ENCODE data around the gene AP1G2.
A peak's percentile ranks its signal among the peaks of the same experiment; 100 is the strongest.

AP1G2 gene

DNA sequence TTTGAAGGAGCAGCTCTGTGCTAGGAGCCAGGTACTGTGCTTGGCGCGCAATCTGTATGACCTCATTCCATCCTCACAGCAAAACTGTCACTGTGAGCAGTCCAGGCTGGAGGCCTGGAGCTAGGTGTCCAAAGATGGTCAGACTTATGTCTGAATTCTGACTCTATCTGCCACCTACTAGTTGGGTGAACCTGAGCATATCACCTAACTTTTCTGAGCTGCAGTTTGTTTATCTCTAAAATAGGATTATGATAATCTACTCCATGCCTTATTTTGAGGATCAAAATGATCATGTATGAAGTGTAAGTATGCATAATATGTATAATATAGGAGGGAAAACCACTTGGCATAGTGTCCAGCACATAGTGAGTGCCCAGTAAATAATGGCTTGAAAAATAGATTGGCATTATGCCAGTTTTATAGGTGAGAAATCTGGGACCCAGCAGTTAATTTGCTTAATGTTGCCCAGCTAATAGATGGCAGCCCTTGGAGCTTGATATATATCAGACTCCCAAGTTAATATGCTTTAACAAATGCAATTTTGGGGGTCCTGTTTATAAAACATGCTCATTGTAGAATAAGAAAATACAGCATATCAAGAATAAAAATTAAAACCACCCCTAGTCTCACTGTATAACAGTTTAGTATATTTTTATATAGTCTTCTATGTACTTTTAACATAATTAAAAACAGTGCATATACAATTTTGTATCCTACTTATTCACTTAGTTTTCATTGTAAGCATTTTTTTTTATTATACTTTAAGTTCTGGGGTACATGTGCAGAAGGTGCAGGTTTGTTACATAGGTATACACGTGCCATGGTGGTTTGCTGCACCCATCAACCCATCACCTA, 15.5 kb upstream of the AP1G2 start:
- peaks cover 8% of the 10 kb centered on the region for H3K4me1 Mint-ChIP-seq
- no peak overlapping the region for H3K27ac Mint-ChIP-seq
- no peak overlapping the region for H3K4me3 Mint-ChIP-seq
- H3K36me3 Mint-ChIP-seq = no peaks in the 10 kb centered on the region
- DNase-seq (ENCODE audit: low spot score in 2 of 2) (no peak), ATAC-seq (ENCODE audit: low read depth) (no peak)
- H3K9me3 Mint-ChIP-seq = peaks cover 2% of the 10 kb centered on the region
- peaks cover 20% of the 10 kb centered on the region for H3K27me3 Mint-ChIP-seq

DNA sequence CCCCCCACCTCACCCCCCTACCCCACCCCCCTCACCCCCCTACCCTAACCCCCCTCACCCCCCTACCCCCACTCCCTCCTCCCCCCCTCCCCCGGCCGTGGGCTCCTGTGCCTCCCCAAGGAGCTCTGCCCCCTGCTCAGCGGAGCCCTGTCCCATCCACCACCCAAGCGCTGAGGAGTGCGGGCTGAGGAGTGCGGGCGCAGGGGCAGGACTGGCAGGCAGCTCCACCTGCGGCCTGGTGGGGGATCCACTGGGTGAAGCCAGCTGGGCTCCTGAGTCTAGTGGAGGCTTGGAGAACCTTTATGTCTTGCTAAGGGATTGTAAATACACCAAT, 13.3 kb upstream of the AP1G2 start:
- DNase-seq (ENCODE audit: low spot score in 2 of 2) (no peak), ATAC-seq (ENCODE audit: low read depth) (no peak)
- H3K36me3 Mint-ChIP-seq = no peaks in the 10 kb centered on the region
- peaks cover 29% of the 10 kb centered on the region for H3K27me3 Mint-ChIP-seq
- H3K9me3 Mint-ChIP-seq = peaks cover 2% of the 10 kb centered on the region
- peaks cover 17% of the 10 kb centered on the region for H3K4me1 Mint-ChIP-seq
- H3K4me3 Mint-ChIP-seq = no peak overlapping the region
- no peak overlapping the region for H3K27ac Mint-ChIP-seq

DNA sequence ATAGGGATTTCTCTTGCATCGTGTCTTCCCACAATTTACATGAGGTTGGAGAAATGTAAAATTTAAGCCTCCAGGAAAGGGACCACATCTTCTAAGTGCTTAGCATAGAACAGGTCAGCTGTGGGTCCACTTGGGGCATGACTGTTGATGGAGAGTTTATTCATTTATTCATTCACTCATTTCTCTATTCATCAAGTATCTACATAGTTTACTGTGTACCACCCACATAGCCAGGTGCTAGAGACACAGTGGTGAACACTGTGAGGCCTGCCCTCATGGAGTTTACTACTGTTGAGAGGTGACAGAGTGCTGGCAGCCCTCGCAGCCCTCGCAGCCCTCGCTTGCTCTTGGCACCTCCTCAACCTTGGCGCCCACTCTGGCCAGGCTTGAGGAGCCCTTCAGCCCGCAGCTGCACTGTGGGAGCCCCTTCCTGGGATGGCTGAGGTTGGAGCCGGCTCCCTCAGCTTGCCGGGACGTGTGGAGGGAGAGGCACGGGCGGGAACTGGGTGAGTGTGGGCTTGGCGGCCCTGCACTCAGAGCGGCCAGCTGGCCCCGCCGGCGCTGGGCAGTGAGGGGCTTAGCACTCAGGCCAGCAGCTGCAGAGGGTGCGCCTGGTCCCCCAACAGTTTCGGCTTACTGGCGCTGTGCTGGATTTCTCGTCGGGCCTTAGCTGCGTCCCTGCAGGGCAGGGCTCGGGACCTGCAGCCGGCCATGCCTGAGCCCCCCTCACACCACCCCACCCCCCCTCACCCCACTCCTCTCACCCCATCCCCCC, 12.7 kb upstream of the AP1G2 start:
- H3K4me1 Mint-ChIP-seq = peaks cover 17% of the 10 kb centered on the region

DNA sequence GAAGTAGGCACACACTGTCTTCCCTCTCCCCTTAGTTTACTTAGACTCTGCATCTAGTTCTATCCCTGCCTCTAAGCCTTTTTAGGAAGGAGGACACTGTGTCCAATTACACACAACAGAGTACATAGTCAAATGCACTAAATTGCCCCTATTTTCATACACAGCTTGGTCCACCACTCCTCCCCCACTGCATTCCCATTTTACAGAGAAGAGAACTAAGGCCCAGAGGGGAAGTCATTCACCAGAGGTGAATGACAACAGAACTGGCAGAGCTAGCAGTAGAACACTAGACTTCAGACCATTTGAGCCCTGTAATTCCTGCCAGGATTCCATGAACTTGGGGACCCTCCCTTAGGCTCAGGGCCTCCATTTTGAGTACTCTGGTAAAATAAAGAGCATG, 12.1 kb upstream of the AP1G2 start:
- ATAC-seq (ENCODE audit: low read depth) (no peak), DNase-seq (ENCODE audit: low spot score in 2 of 2) (no peak)
- Mint-ChIP-seq H3K27ac (no peak overlapping the region), H3K4me1 (peaks cover 17% of the 10 kb centered on the region), H3K36me3 (no peaks in the 10 kb centered on the region), H3K27me3 (peaks cover 32% of the 10 kb centered on the region), H3K4me3 (no peak overlapping the region), H3K9me3 (no peaks in the 10 kb centered on the region)

More for the DNA sequence above, 12.7 kb upstream of the AP1G2 start:
- H3K27me3 Mint-ChIP-seq = peaks cover 29% of the 10 kb centered on the region
- no peak overlapping the region for H3K27ac Mint-ChIP-seq
- ATAC-seq (ENCODE audit: low read depth) (no peak), DNase-seq (ENCODE audit: low spot score in 2 of 2) (no peak)
- no peaks in the 10 kb centered on the region for H3K36me3 Mint-ChIP-seq
- H3K4me3 Mint-ChIP-seq = no peak overlapping the region
- H3K9me3 Mint-ChIP-seq = no peaks in the 10 kb centered on the region

DNA sequence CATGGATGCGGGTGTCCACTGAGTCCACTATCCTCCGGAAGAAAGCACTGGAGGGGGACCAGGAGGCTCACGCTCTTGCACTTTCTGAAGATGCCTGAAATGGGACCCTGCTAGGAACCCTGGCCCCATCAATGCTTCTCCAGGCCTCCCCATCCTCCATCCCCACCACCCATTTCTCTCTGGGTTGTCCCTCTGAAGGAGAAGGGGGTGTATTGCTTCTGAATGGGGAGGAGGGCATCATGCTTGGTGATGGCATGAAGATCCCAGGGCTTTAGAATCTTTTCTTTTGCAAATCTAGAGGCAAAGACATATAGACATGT, 11.7 kb upstream of the AP1G2 start:
- Mint-ChIP-seq H3K36me3 (no peaks in the 10 kb centered on the region), H3K4me3 (no peak overlapping the region), H3K27me3 (peaks cover 33% of the 10 kb centered on the region), H3K4me1 (peaks cover 17% of the 10 kb centered on the region), H3K9me3 (no peaks in the 10 kb centered on the region), H3K27ac (no peak overlapping the region)
- ATAC-seq (ENCODE audit: low read depth) (no peak), DNase-seq (ENCODE audit: low spot score in 2 of 2) (no peak)

DNA sequence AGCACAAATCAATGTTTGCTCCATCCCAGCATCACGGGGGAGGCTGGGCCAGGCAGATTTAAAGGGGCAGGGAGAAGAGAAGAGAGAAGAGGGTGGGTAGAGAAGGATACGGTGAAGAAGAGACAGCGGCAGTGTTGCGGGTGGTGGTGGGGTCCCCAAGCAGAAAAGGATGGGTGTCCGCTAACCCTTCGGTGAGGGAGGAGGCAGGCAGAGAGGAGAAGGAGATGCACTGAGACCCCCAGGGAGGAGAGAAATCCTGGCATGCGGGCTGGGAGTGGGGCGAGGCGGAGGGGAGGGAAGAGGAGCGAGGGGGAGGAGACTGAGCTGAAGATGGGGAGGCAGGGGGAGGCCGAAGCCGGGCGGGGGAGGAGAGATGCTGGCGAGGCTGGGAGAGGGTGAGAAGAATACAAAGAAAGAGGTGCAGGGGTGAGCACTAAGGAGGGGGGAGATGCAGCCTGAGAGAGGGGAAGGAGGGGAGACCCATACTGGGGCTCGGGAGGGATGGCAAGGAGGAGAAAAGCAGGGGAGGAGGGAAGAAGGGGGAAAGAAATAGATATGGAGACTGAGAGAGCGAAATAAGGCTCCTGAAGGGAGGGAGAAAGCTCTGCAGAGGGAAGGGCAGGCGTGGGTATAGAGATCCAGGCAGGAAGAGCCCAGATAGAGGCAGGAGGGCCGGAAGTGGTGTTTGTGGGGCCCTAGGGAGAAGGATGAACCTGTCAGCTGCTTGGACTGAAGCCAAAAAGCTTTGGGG, 11.1 kb upstream of the AP1G2 start, which contains the start of gene JPH4:
JPH4 (minus strand) TSS at position 231 of the 751 bp plus-strand sequence. CDS start 1,337 bp downstream, outside the sequence.
- Mint-ChIP-seq H3K27ac (peak within 1 kb of the TSS; percentile 70), H3K4me1 (peaks cover 17% of the 10 kb centered on the region), H3K27me3 (peaks cover 32% of the 10 kb centered on the region), H3K36me3 (no peaks in the 10 kb centered on the region), H3K9me3 (no peaks in the 10 kb centered on the region), H3K4me3 (no peak within 1 kb of the TSS)
- no peak for ATAC-seq (ENCODE audit: low read depth)
- DNase-seq (ENCODE audit: low spot score in 2 of 2) = peak in 1 of 2 donors; percentile 9

DNA sequence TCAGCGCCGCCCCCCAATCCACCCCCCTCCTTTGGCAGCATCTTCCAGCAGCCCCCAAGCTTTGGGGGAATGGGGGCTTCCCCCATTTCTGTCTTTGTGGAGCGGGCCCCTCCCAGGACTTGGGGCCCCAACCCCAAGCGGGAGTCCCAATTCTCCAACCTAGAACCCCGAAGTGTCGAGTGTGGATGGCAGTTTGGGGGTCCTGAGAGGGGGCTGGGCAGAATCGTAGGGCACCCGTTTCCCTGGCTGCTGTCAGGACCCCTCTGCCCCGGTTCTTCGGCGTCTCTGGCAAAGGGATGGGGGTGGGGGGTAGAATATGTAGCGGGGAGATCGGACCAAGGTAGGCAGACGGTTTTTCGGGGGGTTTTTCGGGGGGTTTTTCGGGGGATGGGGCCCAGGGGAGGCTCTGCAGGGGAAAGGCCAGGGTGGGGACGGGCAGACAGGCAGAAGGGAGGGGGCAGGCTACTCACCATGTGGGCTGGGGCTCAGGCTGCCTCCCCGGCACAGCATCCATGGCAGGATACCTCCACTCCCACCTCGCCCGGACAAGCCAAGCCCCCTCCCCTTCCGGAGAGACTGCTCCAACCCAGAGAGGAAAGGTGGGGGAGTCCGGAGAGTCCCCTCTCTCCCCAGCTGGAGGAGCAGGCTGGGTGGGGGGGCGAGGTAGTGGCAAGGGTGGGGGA, 10.3 kb upstream of the AP1G2 start:
- Mint-ChIP-seq H3K27me3 (peaks cover 37% of the 10 kb centered on the region), H3K4me1 (peaks cover 17% of the 10 kb centered on the region), H3K36me3 (no peaks in the 10 kb centered on the region), H3K27ac (peak overlapping the region; percentile 70), H3K9me3 (no peaks in the 10 kb centered on the region), H3K4me3 (no peak overlapping the region)
- DNase-seq (ENCODE audit: low spot score in 2 of 2) = no peak
- ATAC-seq (ENCODE audit: low read depth) = peak; percentile 73

DNA sequence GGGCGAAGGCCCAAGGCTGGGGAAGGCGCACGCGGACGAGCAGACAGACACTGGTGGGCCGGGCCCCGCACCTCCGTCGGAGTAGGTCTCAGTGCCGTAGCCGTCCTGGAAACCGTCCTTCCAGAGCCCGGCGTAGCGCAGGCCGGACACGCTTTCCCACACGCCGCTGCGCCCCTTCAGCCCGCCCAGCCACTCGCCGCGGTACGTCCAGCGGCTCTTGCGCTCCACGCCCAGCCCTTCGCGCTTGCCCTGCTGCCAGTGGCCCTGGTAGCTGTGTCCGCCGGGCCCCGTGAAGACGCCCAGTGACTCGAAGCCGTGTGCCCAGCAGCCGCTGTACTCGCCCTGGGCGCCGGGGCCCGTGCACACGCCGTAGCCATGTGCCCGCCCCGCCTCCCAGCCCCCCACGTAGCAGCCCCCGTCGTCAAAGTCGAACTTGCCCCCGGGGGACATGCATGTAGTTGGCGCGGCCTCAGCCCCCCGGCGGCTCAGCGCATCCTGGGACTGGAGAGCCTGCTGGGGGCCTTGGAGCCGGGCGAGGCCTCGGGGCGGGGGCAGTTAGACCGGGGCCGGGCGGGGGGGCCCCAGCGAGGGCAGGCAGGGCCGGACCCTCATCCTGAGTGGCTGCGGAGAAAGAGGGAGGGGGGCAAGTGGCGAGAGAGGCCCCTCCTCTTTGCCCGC, 9.6 kb upstream of the AP1G2 start:
- DNase-seq (ENCODE audit: low spot score in 2 of 2) (no peak), ATAC-seq (ENCODE audit: low read depth) (peak; percentile 23)
- Mint-ChIP-seq H3K4me3 (peak overlapping the region; percentile 73), H3K27me3 (peaks cover 43% of the 10 kb centered on the region), H3K4me1 (peaks cover 17% of the 10 kb centered on the region), H3K36me3 (no peaks in the 10 kb centered on the region), H3K9me3 (no peaks in the 10 kb centered on the region), H3K27ac (no peak overlapping the region)

DNA sequence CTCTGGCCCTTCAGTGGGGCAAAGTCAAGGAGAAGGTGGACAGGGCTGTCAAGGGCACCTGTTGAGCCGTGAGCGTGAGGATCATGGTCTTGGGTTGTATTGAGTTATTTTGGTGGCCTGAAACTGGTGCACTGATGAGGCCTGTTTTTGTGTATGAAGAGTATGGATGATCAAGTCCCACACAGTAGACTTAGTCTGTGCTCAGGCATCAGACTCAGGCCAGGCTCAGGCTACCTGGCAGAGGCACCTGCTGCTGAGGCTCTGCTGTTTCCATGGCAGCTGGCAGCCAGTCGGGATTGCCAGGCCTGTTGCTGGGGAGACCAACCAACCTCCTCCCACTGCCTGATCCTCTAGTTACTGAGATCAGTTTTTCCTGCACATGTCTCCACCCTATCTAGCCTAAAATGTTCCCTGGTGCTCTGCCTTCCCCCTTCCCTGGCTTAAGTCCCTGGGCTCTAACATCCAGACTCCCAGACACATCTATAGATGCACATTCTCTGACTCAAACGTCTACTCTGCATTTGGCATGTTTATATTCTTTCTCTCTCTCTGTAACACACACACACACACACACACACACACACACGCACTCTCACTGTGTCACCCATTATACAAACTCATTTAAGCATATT, 5.9 kb upstream of the AP1G2 start:
- no peak for DNase-seq (ENCODE audit: low spot score in 2 of 2)
- no peak for ATAC-seq (ENCODE audit: low read depth)
- Mint-ChIP-seq H3K27me3 (peaks cover 36% of the 10 kb centered on the region), H3K27ac (no peak overlapping the region), H3K9me3 (no peaks in the 10 kb centered on the region), H3K4me1 (peaks cover 19% of the 10 kb centered on the region), H3K4me3 (no peak overlapping the region), H3K36me3 (no peaks in the 10 kb centered on the region)

DNA sequence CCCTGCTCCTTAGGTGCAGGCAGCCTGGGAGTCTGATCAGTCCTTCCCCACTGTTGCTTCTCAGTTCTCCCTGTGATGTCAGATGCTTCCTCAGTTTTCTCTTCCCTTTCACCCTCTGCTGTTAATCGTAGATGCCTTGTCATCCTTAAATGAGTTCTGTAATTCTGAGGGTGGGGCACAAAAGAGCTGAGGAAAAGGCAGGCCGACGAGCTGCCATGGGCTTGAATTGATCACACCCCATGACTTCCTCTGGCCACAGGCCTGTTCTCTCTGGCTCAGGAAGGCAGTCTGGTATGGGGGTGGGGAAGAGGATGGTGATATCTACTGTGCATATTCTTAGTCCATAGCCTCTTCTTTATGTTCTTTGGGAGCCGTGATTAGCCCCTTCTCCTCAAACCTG, 5.2 kb upstream of the AP1G2 start:
- ATAC-seq (ENCODE audit: low read depth) (no peak), DNase-seq (ENCODE audit: low spot score in 2 of 2) (no peak)
- Mint-ChIP-seq H3K9me3 (no peaks in the 10 kb centered on the region), H3K27me3 (peaks cover 30% of the 10 kb centered on the region), H3K36me3 (no peaks in the 10 kb centered on the region), H3K4me3 (no peak overlapping the region), H3K4me1 (peaks cover 18% of the 10 kb centered on the region), H3K27ac (no peak overlapping the region)

DNA sequence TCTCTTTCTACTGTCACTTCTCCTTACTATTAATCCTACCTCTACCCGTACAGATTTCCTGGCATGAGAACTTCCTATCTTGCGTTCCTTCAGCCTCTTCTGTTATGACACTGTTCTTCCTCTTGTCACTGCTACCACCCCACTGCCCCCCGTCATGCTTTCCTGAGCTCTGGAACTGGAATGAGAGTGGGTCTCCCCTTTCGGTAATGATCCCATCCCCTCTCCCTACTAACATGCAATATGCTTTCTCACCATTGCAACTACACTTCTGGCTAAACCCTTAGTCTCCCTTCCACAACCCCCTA, 4.9 kb upstream of the AP1G2 start:
- DNase-seq (ENCODE audit: low spot score in 2 of 2) (no peak), ATAC-seq (ENCODE audit: low read depth) (no peak)
- Mint-ChIP-seq H3K36me3 (no peaks in the 10 kb centered on the region), H3K27me3 (peaks cover 29% of the 10 kb centered on the region), H3K9me3 (no peaks in the 10 kb centered on the region), H3K27ac (no peak overlapping the region), H3K4me1 (peaks cover 18% of the 10 kb centered on the region), H3K4me3 (no peak overlapping the region)

DNA sequence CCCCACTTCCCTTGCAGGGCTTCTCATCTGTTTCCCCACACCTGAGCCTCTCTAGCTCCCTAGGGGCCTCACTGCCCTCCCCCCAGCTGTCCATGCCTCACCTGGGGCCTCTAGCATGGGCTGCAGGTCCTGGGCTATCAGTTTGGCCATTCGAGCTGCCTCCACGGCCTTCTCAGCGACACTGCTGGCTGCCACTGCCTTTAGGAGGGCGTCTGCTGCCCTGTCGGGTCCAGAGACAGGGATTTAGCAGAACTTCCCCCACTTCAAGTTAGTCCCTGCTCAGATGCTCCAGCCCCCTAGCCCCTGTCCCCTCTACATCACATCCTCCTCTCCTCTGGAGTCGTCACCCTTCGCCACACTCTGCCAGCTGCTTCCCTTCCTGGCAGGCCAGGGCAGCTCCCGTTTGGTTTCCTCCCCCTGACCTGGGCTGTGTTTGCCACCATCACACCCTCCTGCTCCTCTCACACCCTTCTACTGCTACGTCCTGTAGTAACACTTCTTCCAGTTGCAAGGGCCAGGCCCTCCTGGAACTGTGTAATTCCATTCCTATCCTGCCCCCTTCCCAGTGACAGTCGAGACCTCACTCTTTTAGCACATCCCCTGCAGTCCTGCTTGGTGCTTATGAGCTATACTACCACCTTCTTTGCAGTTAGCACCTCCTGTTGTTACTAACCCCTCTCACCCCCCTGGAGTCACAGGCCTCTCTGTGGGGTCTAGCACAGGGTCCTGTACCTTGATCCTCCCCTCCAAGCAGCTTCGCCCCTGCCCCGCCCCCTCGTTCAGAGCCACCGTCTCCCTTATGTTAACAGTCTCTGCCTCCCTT, 4.3 kb upstream of the AP1G2 start:
- DNase-seq (ENCODE audit: low spot score in 2 of 2) (no peak), ATAC-seq (ENCODE audit: low read depth) (no peak)
- Mint-ChIP-seq H3K9me3 (no peaks in the 10 kb centered on the region), H3K36me3 (no peaks in the 10 kb centered on the region), H3K4me3 (no peak overlapping the region), H3K27me3 (peaks cover 29% of the 10 kb centered on the region), H3K4me1 (peaks cover 18% of the 10 kb centered on the region), H3K27ac (no peak overlapping the region)

All from memory B cell (primary cell).